ENCODE results near the gene GYS2. TPM values are rescaled to one million over a fixed set of nuclear protein-coding genes. Genes with fewer than 3 reads are reported as not detected.
"Not testable (repeated sequence)": the region's sequence is repeated elsewhere in the genome, so short reads cannot be mapped to it uniquely, and the experiment has no call there.

Gene GYS2
- total RNA-seq, 4 donors from 2014 or later, result not detected

DNA sequence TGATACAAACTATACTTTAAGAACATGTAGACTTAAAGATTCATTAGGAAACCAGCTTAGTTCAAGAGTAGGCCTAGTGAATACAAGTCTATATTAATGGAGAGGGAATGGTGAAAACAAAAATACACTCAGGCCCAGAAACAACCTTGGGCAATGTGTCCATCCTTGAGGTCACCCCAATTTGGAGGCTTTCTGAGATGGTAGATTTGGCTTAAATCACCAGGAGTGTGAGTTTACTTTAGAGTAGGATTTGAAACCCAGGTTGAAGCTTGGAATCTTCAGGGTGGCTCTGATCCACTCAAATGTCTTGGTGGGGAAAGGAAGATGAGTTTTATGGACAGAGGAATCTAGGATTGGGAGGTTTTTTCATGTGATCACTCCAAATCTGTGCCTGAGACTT lies 42.5 kb upstream of the GYS2 start:
- no peaks in the 10 kb centered on the region for H3K4me1 ChIP-seq
- H3K27me3 ChIP-seq, result no peaks in the 10 kb centered on the region
- DNase-seq, result no peak
- H3K36me3 ChIP-seq, result peaks cover 35 to 40% of the 10 kb centered on the region in 2 donors
- no peak overlapping the region for H3K4me3 ChIP-seq (replicated peaks in 1 of 3)
- TF ChIP-seq POLR2A (IDR thresholded peaks at IDR 0.05), result no peak
- TF ChIP-seq, protein P1, sequence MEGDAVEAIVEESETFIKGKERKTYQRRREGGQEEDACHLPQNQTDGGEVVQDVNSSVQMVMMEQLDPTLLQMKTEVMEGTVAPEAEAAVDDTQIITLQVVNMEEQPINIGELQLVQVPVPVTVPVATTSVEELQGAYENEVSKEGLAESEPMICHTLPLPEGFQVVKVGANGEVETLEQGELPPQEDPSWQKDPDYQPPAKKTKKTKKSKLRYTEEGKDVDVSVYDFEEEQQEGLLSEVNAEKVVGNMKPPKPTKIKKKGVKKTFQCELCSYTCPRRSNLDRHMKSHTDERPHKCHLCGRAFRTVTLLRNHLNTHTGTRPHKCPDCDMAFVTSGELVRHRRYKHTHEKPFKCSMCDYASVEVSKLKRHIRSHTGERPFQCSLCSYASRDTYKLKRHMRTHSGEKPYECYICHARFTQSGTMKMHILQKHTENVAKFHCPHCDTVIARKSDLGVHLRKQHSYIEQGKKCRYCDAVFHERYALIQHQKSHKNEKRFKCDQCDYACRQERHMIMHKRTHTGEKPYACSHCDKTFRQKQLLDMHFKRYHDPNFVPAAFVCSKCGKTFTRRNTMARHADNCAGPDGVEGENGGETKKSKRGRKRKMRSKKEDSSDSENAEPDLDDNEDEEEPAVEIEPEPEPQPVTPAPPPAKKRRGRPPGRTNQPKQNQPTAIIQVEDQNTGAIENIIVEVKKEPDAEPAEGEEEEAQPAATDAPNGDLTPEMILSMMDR (IDR thresholded peaks at IDR 0.05), result no peak
- intact Hi-C loops (cut with DNase I), result no loop called here
- H3K9me3 ChIP-seq, result no peaks in the 10 kb centered on the region
- H3K27ac ChIP-seq, result no peak overlapping the region

- H3K27me3 ChIP-seq; H3K4me1 ChIP-seq; H3K9me3 ChIP-seq; H3K4me3 ChIP-seq (replicated peaks in 1 of 3); intact Hi-C loops (cut with DNase I); DNase-seq: not testable (repeated sequence)
- 32 to 44% methylated on average over 7 of the region's 7 CpGs for WGBS, 2 donors
- H3K27ac ChIP-seq, result peak overlapping the region in 1 of 3 donors; percentile 22
- H3K36me3 ChIP-seq, result peaks cover 36 to 39% of the 10 kb centered on the region in 2 donors
These were observed 40.4 kb upstream of the GYS2 start for GRCh38 chr12:21645041-21645500.

GRCh38 chr12:21644516-21644915 lies 39.9 kb upstream of the GYS2 start:
- no peak for DNase-seq
- Histone ChIP-seq H3K4me1 (no peaks in the 10 kb centered on the region), H3K27me3 (no peaks in the 10 kb centered on the region), H3K36me3 (peaks cover 35 to 39% of the 10 kb centered on the region in 2 donors), H3K27ac (no peak overlapping the region), H3K9me3 (no peaks in the 10 kb centered on the region), H3K4me3 (replicated peaks in 1 of 3) (no peak overlapping the region)
- WGBS, 2 donors, result 92 to 94% methylated on average over 4 of the region's 4 CpGs
- intact Hi-C loops (cut with DNase I), result no loop called here
- no peak for TF ChIP-seq POLR2A (IDR thresholded peaks at IDR 0.05)
- TF ChIP-seq, protein P1 (IDR thresholded peaks at IDR 0.05), result no peak

GRCh38 chr12:21643758-21644157 lies 39.1 kb upstream of the GYS2 start:
- TF ChIP-seq, protein P1 (IDR thresholded peaks at IDR 0.05), result no peak
- no peak for TF ChIP-seq POLR2A (IDR thresholded peaks at IDR 0.05)
- Histone ChIP-seq H3K4me3 (replicated peaks in 1 of 3) (no peak overlapping the region), H3K27me3 (no peaks in the 10 kb centered on the region), H3K4me1 (peaks cover 0 to 2% of the 10 kb centered on the region in 2 donors), H3K27ac (no peak overlapping the region), H3K36me3 (peaks cover 35 to 39% of the 10 kb centered on the region in 2 donors), H3K9me3 (no peaks in the 10 kb centered on the region)
- no peak for DNase-seq
- 87 to 90% methylated on average over 3 of the region's 3 CpGs for WGBS, 2 donors
- intact Hi-C loops (cut with DNase I), result no loop called here

GRCh38 chr12:21642707-21643389 lies 38.2 kb upstream of the GYS2 start:
- intact Hi-C loops (cut with DNase I), result no loop called here
- Histone ChIP-seq H3K27me3 (no peaks in the 10 kb centered on the region), H3K4me1 (peaks cover 0 to 4% of the 10 kb centered on the region in 2 donors), H3K27ac (no peak overlapping the region), H3K36me3 (peaks cover 31 to 39% of the 10 kb centered on the region in 2 donors), H3K9me3 (no peaks in the 10 kb centered on the region), H3K4me3 (replicated peaks in 1 of 3) (no peak overlapping the region)
- no peak for TF ChIP-seq POLR2A (IDR thresholded peaks at IDR 0.05)
- TF ChIP-seq, protein P1 (IDR thresholded peaks at IDR 0.05), result no peak
- WGBS, 2 donors, result 81 to 87% methylated on average over 1 of the region's 1 CpG
- no peak for DNase-seq

Data from thyroid gland (tissue), 4 donors.